Measurements from ENCODE around the gene VPS52. TPM values are rescaled to one million over a fixed set of nuclear protein-coding genes. Genes with fewer than 3 reads are reported as not detected.
A peak's percentile ranks its signal among the peaks of the same experiment; 100 is the strongest.

The VPS52 gene
- total RNA-seq, 4 donors from 2014 or later: 37.7 to 46.5 (median 45.2) TPM

GRCh38 chr6:33315793-33316602, 44.3 kb upstream of the VPS52 start:
- H3K4me3 ChIP-seq: no peak overlapping the region
- no peak for DNase-seq (ENCODE audit: low spot score in 2 of 2)
- peaks cover 0 to 38% (median 17%) of the 10 kb centered on the region in 3 donors for H3K36me3 ChIP-seq
- 81 to 85% methylated on average over 11 to 12 of the region's 17 CpGs for WGBS, 2 donors
- H3K27ac ChIP-seq: peak overlapping the region in 3 of 4 donors; percentile 4 to 95 (median 85)
- no peaks in the 10 kb centered on the region for H3K9me3 ChIP-seq
- H3K27me3 ChIP-seq: no peaks in the 10 kb centered on the region
- TF ChIP-seq CTCF (IDR thresholded peaks at IDR 0.05): no peak
- no peak for TF ChIP-seq POLR2A (IDR thresholded peaks at IDR 0.05)
- no peak for TF ChIP-seq EP300 (IDR thresholded peaks at IDR 0.05)
- H3K4me1 ChIP-seq: peaks cover 0 to 77% (median 44%) of the 10 kb centered on the region in 4 donors

- 38 to 53% methylated on average over 36 to 47 of the region's 47 CpGs for WGBS, 2 donors
- Histone ChIP-seq H3K36me3 (peaks cover 0 to 37% (median 16%) of the 10 kb centered on the region in 3 donors), H3K4me3 (peak overlapping the region; percentile 68 to 88 (median 78)), H3K4me1 (peaks cover 0 to 75% (median 41%) of the 10 kb centered on the region in 4 donors), H3K27me3 (no peaks in the 10 kb centered on the region), H3K9me3 (no peaks in the 10 kb centered on the region), H3K27ac (peak overlapping the region; percentile 85 to 98 (median 95))
- TF ChIP-seq CTCF (IDR thresholded peaks at IDR 0.05): no peak
- TF ChIP-seq EP300 (IDR thresholded peaks at IDR 0.05): no peak
- no peak for TF ChIP-seq POLR2A (IDR thresholded peaks at IDR 0.05)
- peak in 1 of 2 donors; percentile 44 for DNase-seq (ENCODE audit: low spot score in 2 of 2)
These were observed 43.5 kb upstream of the VPS52 start for GRCh38 chr6:33314943-33315792.

DNA sequence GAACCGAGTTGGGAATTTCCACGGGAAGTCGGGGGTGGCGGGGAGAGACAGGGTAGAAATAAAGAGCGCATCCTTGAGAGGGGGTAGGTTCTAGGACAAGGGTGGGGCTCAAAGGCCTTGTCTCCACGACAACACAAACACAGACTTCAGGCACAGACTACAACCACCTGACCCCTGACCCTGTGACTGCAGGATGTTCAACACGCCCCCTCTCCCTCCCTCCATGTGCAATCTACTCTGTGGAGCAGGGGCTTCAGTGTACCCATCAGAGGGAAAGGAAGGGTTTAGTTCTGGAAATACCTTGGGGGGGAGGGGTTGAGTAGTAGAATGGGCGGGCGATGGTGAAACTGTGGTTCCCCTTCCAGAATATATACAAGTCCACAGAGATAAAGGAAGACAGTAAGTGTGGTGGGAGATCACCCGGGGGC, 42.9 kb upstream of the VPS52 start:
- whole genome bisulfite sequencing, 2 donors: 1 to 2% methylated on average over 10 of the region's 10 CpGs
- H3K36me3 ChIP-seq: peaks cover 0 to 35% (median 10%) of the 10 kb centered on the region in 3 donors
- H3K27ac ChIP-seq: peak overlapping the region; percentile 85 to 98 (median 95)
- peaks cover 0 to 68% (median 39%) of the 10 kb centered on the region in 4 donors for H3K4me1 ChIP-seq
- peak overlapping the region; percentile 68 to 88 (median 78) for H3K4me3 ChIP-seq
- no peaks in the 10 kb centered on the region for H3K27me3 ChIP-seq
- H3K9me3 ChIP-seq: no peaks in the 10 kb centered on the region
- TF ChIP-seq POLR2A (IDR thresholded peaks at IDR 0.05) (no peak), EP300 (IDR thresholded peaks at IDR 0.05) (no peak), CTCF (IDR thresholded peaks at IDR 0.05) (no peak)
- peak in 1 of 2 donors; percentile 80 for DNase-seq (ENCODE audit: low spot score in 2 of 2)

DNA sequence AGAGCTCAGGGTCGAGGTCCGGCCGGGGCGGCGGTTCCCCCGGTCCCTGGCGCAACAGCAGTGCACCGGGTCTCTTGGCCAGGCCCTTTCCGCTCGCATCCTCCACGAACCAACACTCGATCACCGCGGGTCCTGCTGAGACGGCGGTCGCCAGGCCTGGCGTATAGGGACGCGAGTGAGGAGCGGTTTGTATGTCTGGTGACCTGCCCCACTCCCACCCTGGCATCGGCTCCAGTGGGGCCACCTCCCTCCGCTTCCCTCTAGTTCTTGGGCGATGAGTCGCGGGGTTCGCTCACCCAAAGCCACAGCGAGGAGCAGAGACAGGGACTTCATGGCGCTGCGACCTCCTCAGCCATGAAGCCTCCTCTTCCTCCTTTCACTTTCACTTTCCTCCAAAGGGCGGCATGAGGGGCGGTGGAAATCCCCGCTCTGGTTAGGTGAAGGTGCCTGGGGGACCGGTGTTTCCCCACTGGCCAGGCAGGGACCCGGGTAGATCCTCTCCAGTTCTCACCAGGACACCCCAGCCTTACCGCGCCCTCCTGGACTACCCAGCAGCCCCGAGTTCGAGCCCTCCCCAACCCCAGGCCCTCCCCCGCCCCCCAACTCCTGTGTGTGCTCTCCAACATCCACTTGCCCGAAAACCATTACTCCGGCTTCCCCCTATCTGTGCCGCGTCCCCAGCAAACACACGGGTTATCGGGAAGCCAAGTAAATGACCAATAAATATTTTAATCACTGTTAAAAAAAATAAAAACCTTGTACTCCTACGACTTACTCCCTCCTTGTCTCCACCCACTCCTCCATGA, 42.2 kb upstream of the VPS52 start, which contains the start of gene TAPBP:
TSS of gene TAPBP (minus strand) at position 370 of the 806 bp plus-strand sequence. CDS start at position 333, 37 bp downstream.
- TF ChIP-seq CTCF (IDR thresholded peaks at IDR 0.05) (no peak), POLR2A (IDR thresholded peaks at IDR 0.05) (peak; percentile 28 to 49), EP300 (IDR thresholded peaks at IDR 0.05) (peak in 1 of 2 donors; percentile 75)
- Histone ChIP-seq H3K27ac (peak within 1 kb of the TSS; percentile 85 to 98 (median 95)), H3K36me3 (peaks cover 0 to 29% (median 4%) of the 10 kb centered on the region in 3 donors), H3K4me1 (peaks cover 0 to 62% (median 33%) of the 10 kb centered on the region in 4 donors), H3K9me3 (no peaks in the 10 kb centered on the region), H3K27me3 (no peaks in the 10 kb centered on the region), H3K4me3 (peak within 1 kb of the TSS; percentile 68 to 88 (median 78))
- DNase-seq (ENCODE audit: low spot score in 2 of 2): peak; percentile 36 to 40
- 0 to 1% methylated on average over 36 to 46 of the region's 47 CpGs for WGBS, 2 donors
